IMR-90 (cell line): Measurements from ENCODE around the gene AMER2. TPM values are rescaled to one million over a fixed set of nuclear protein-coding genes. Genes with fewer than 3 reads are reported as not detected.

Experiments used
- ATAC-seq: fragments of 200-7000 bp; cut with Tn5 transposase; 2 replicates; pipeline ENCODE4 v1.9.1; 2020; ENCODE audit warnings: low read depth, mild to moderate bottlenecking, moderate library complexity
- BruUV-seq: library from RNA; stranded (reverse); fragments of 400-500 nt; replicated peaks from 2 replicates; lab custom pipeline; 2021; lab: Mats Ljungman, UMichigan
- CTCF ChIA-PET: fragments of 300-600 bp; formaldehyde crosslinking; extraction: SDS; loops from one replicate; lab custom pipeline; 2021; ENCODE audit warnings: antibody characterized with exemption; lab: Yijun Ruan, JAX
- POLR2A ChIA-PET: fragments of 300-600 bp; sonication (Branson Sonifier 250); formaldehyde crosslinking; loops from one replicate; lab custom pipeline; 2022; ENCODE audit warnings: antibody characterized with exemption; ENCODE audit not compliant: unreplicated experiment; lab: Charles Lee
- DNase-seq: peaks from one replicate; pipeline ENCODE4 v3.0.0; 2013
- H2AFZ ChIP-seq: replicated peaks from 2 replicates; pipeline ENCODE3; 2013; ENCODE audit warnings: low read length, mild to moderate bottlenecking; ENCODE audit not compliant: poor library complexity
- H2AK5ac ChIP-seq: 2 replicates; pipeline ENCODE4 v1.6.1; 2013; ENCODE audit warnings: low read depth, low read length, inconsistent platforms
- H2AK9ac ChIP-seq: replicated peaks from 2 replicates; pipeline ENCODE3; 2013; ENCODE audit warnings: mild to moderate bottlenecking, low read depth, low read length, moderate library complexity; ENCODE audit not compliant: poor library complexity
- H2BK120ac ChIP-seq: 2 replicates; pipeline ENCODE4 v1.6.1; 2013; ENCODE audit warnings: low read depth, low read length, inconsistent platforms
- H2BK15ac ChIP-seq: 3 replicates; pipeline ENCODE4 v1.6.1; 2013; ENCODE audit warnings: low read depth, low read length, inconsistent platforms
- H2BK20ac ChIP-seq: 2 replicates; pipeline ENCODE4 v1.6.1; 2013; ENCODE audit warnings: low read depth, mild to moderate bottlenecking, inconsistent platforms, low read length, moderate library complexity
- H2BK5ac ChIP-seq: 2 replicates; pipeline ENCODE4 v1.6.1; 2013; ENCODE audit warnings: mild to moderate bottlenecking, low read depth, low read length, inconsistent platforms; ENCODE audit not compliant: poor library complexity, severe bottlenecking
- H3K14ac ChIP-seq: replicated peaks from 2 replicates; pipeline ENCODE4 v1.6.1; 2013; ENCODE audit warnings: low read depth, low read length, inconsistent platforms
- H3K18ac ChIP-seq: 2 replicates; pipeline ENCODE4 v1.6.1; 2013; ENCODE audit warnings: low read depth, low read length, control low read depth
- H3K23ac ChIP-seq: 2 replicates; pipeline ENCODE4 v1.6.1; 2013; ENCODE audit warnings: low read depth, low read length, inconsistent platforms
- H3K27ac ChIP-seq: 2 replicates; pipeline ENCODE4 v1.5.1; 2013; ENCODE audit warnings: mild to moderate bottlenecking, control low read depth, low read length; ENCODE audit not compliant: insufficient read depth
- H3K27me3 ChIP-seq: 2 replicates; pipeline ENCODE4 v1.6.1; 2013; ENCODE audit warnings: low read length; ENCODE audit not compliant: control insufficient read depth, insufficient read depth
- H3K36me3 ChIP-seq: 2 replicates; pipeline ENCODE4 v1.6.1; 2013; ENCODE audit warnings: low read length, mixed read lengths; ENCODE audit not compliant: control insufficient read depth, insufficient read depth
- H3K4ac ChIP-seq: 2 replicates; pipeline ENCODE4 v1.6.1; 2013; ENCODE audit warnings: low read depth, low read length, inconsistent platforms
- H3K4me1 ChIP-seq: 2 replicates; pipeline ENCODE4 v1.6.1; 2013; ENCODE audit warnings: low read length, mixed read lengths; ENCODE audit not compliant: control insufficient read depth, insufficient read depth
- H3K4me2 ChIP-seq: 2 replicates; pipeline ENCODE4 v1.6.1; 2013; ENCODE audit warnings: low read depth, mild to moderate bottlenecking, control low read depth, low read length, moderate library complexity
- H3K4me3 ChIP-seq: 2 replicates; pipeline ENCODE4 v1.5.1; 2013; ENCODE audit warnings: low read depth, mild to moderate bottlenecking, control low read depth, low read length, moderate library complexity; ENCODE audit not compliant: insufficient read depth
- H3K56ac ChIP-seq: 2 replicates; pipeline ENCODE4 v1.6.1; 2013; ENCODE audit warnings: low read length, inconsistent platforms; ENCODE audit not compliant: insufficient read depth; ENCODE audit errors: extremely low read depth
- H3K79me1 ChIP-seq, 2 experiments: 2 replicates each; pipeline ENCODE4 v1.6.1; 2013; ENCODE audit warnings: low read length in 2 of 2, inconsistent platforms in 1 of 2, low read depth in 1 of 2
- H3K9ac ChIP-seq: 2 replicates; pipeline ENCODE4 v1.6.1; 2013; ENCODE audit warnings: low read depth, low read length, control low read depth
- H3K9me1 ChIP-seq: 2 replicates; pipeline ENCODE4 v1.6.1; 2013; ENCODE audit warnings: low read length, inconsistent platforms; ENCODE audit not compliant: insufficient read depth
- H3K9me3 ChIP-seq: 2 replicates; pipeline ENCODE4 v1.6.1; 2013; ENCODE audit warnings: low read length; ENCODE audit not compliant: control insufficient read depth, insufficient read depth
- H4K20me1 ChIP-seq: 2 replicates; pipeline ENCODE4 v1.6.1; 2013; ENCODE audit warnings: low read length, inconsistent platforms; ENCODE audit not compliant: insufficient read depth
- H4K5ac ChIP-seq: 2 replicates; pipeline ENCODE4 v1.6.1; 2013; ENCODE audit warnings: mild to moderate bottlenecking, low read depth, low read length, control low read depth
- H4K8ac ChIP-seq, 2 experiments: 2 replicates each; pipeline ENCODE4 v1.6.1; 2013; ENCODE audit warnings: low read depth in 2 of 2, low read length in 2 of 2, control low read depth in 1 of 2, inconsistent platforms in 1 of 2
- H4K91ac ChIP-seq: 2 replicates; pipeline ENCODE4 v1.6.1; 2013; ENCODE audit warnings: low read depth, low read length, inconsistent platforms; ENCODE audit not compliant: insufficient read depth
- MAFK ChIP-seq: IDR thresholded peaks from 2 replicates; pipeline ENCODE4 v1.6.1; 2012; ENCODE audit warnings: low read depth, low read length, improper control_type of control experiment
- RAD21 ChIP-seq: IDR thresholded peaks from 2 replicates; pipeline ENCODE4 v1.6.1; 2012; ENCODE audit warnings: low read length, improper control_type of control experiment
- RFX5 ChIP-seq: IDR thresholded peaks from 2 replicates; pipeline ENCODE4 v1.8.0; 2012; ENCODE audit warnings: low read depth, mild to moderate bottlenecking, low read length, moderate library complexity
- SMC3 ChIP-seq: fragments of 150-350 bp; IDR thresholded peaks from 2 replicates; pipeline ENCODE4 v1.6.1; 2016; ENCODE audit warnings: low read depth, mild to moderate bottlenecking, antibody characterized with exemption, low read length, moderate library complexity
- WGBS, 2 experiments: methylation state at CpG; one replicate each; pipeline versions ENCODE4 v1.1.5 to v1.1.7; 2013; ENCODE audit warnings: missing lambda C conversion rate in 2 of 2; ENCODE audit not compliant: insufficient read length in 1 of 2; ENCODE audit errors: extremely low coverage in 2 of 2; 5-methylcytosine and 5-hydroxymethylcytosine counted together
- dilution Hi-C: fragments of 300-500 bp; cut with HindIII; formaldehyde crosslinking; loops from one replicate; pipeline ENCODE4 v1.14.3; 2018; ENCODE audit warnings: low sequenced_read_pairs; ENCODE audit not compliant: unreplicated experiment
- in situ Hi-C: fragments of 300-500 bp; cut with MboI; formaldehyde crosslinking; loops from 3 replicates; pipeline ENCODE4 v1.14.3; 2019; ENCODE audit warnings: low sequenced_read_pairs, inconsistent platforms, mixed read lengths
- intact Hi-C: fragments of 100-400 bp; cut with micrococcal nuclease; formaldehyde crosslinking; loops from 2 replicates; pipeline ENCODE4 v1.10.0; 2022
- polyA plus RNA-seq, 3 experiments: library from polyadenylated mRNA; depleted of rRNA; stranded (reverse); fragments of >200 nt; gene quantifications; 2 replicates each; pipeline ENCODE4 v1.2.3, GENCODE V29; 2012; ENCODE audit warnings: low replicate concordance in 1 of 3
- total RNA-seq: library from RNA; depleted of rRNA; stranded (reverse); fragments of >200 nt; gene quantifications from 2 replicates; pipeline ENCODE4 v1.2.3, GENCODE V29; 2012
- TF ChIP-seq, protein P1 (sequence below): fragments of 150-350 bp; IDR thresholded peaks from 2 replicates; pipeline ENCODE4 v1.6.1; 2017; ENCODE audit warnings: mild to moderate bottlenecking, antibody characterized with exemption, low read length, low read depth
- TF ChIP-seq, protein P2 (sequence below): conservative IDR thresholded peaks from 2 replicates; pipeline ENCODE4 v1.5.1; 2012; ENCODE audit warnings: mild to moderate bottlenecking, low read depth, low read length, improper control_type of control experiment

Gene AMER2
- total and polyA plus RNA-seq, 2 of the 4 experiments (the other 2 are of a cell fraction): not detected

DNA sequence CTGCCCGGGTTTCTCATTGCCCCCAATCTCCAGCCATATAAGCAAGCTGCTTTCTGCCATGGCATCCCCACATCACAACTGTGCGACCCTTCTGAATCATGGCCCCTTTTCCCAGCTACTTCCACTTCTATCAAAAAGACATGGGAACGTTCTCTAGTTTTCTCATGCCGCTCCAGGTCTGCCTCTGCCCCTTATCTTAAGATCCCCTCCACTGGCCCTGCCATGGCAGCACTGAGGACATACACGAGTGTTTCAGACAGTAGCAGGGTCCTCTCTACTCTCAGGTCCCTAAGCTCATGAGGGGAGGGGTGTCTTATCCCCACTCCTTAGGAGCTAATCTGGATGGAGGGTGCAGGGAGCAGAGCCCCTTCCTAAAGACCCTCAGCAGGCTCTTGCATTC is 5.5 kb upstream of the AMER2 start:
- in situ Hi-C loops (no loop called here), intact Hi-C loops (no loop called here)
- no TSS peak for BruUV-seq

More for the DNA sequence above, 5.5 kb upstream of the AMER2 start:
- Histone ChIP-seq H2AFZ (no peak overlapping the region), H3K23ac (no peak overlapping the region), H3K79me1 (no peaks in the 10 kb centered on the region), H2AK5ac (no peak overlapping the region), H3K56ac (no peak overlapping the region), H3K36me3 (no peaks in the 10 kb centered on the region), H3K4me2 (no peak overlapping the region), H3K4me3 (no peak overlapping the region), H2BK5ac (no peak overlapping the region), H3K9me3 (no peaks in the 10 kb centered on the region), H2BK15ac (no peak overlapping the region), H2BK20ac (no peak overlapping the region), H3K27ac (no peak overlapping the region), H3K27me3 (peaks cover 21% of the 10 kb centered on the region), H3K9ac (no peak overlapping the region), H3K4me1 (no peaks in the 10 kb centered on the region), H3K14ac (no peak overlapping the region), H3K4ac (no peak overlapping the region), H4K20me1 (no peaks in the 10 kb centered on the region), H2BK120ac (no peak overlapping the region), H2AK9ac (no peak overlapping the region), H3K18ac (no peak overlapping the region), H3K9me1 (no peaks in the 10 kb centered on the region), H4K8ac (no peak overlapping the region), H4K91ac (no peak overlapping the region), H4K5ac (no peak overlapping the region)
- POLR2A ChIA-PET: no interaction called here
- ATAC-seq: no peak
- CTCF ChIA-PET: no interaction called here
- TF ChIP-seq, protein P1, sequence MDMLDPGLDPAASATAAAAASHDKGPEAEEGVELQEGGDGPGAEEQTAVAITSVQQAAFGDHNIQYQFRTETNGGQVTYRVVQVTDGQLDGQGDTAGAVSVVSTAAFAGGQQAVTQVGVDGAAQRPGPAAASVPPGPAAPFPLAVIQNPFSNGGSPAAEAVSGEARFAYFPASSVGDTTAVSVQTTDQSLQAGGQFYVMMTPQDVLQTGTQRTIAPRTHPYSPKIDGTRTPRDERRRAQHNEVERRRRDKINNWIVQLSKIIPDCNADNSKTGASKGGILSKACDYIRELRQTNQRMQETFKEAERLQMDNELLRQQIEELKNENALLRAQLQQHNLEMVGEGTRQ: no peak
- TF ChIP-seq RAD21 (no peak), SMC3 (no peak), RFX5 (no peak), MAFK (no peak)
- TF ChIP-seq, protein P2, sequence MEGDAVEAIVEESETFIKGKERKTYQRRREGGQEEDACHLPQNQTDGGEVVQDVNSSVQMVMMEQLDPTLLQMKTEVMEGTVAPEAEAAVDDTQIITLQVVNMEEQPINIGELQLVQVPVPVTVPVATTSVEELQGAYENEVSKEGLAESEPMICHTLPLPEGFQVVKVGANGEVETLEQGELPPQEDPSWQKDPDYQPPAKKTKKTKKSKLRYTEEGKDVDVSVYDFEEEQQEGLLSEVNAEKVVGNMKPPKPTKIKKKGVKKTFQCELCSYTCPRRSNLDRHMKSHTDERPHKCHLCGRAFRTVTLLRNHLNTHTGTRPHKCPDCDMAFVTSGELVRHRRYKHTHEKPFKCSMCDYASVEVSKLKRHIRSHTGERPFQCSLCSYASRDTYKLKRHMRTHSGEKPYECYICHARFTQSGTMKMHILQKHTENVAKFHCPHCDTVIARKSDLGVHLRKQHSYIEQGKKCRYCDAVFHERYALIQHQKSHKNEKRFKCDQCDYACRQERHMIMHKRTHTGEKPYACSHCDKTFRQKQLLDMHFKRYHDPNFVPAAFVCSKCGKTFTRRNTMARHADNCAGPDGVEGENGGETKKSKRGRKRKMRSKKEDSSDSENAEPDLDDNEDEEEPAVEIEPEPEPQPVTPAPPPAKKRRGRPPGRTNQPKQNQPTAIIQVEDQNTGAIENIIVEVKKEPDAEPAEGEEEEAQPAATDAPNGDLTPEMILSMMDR: no peak
- WGBS, 2 experiments: 43% methylated on average over 3 of the region's 5 CpGs; no CpG with 5 or more reads in 1 of the 2 experiments
- DNase-seq: no peak
- dilution Hi-C loops: no loop called here
